IPS-NIHi7 (cell line): ENCODE measurements around the gene NUDT2.
A peak's percentile ranks its signal among the peaks of the same experiment; 100 is the strongest.

ENCODE experiments used
- DNase-seq: peaks from one replicate; pipeline ENCODE4 v3.0.0; 2012; ENCODE audit warnings: mixed read lengths; ENCODE audit errors: extremely low spot score

NUDT2 gene

DNA sequence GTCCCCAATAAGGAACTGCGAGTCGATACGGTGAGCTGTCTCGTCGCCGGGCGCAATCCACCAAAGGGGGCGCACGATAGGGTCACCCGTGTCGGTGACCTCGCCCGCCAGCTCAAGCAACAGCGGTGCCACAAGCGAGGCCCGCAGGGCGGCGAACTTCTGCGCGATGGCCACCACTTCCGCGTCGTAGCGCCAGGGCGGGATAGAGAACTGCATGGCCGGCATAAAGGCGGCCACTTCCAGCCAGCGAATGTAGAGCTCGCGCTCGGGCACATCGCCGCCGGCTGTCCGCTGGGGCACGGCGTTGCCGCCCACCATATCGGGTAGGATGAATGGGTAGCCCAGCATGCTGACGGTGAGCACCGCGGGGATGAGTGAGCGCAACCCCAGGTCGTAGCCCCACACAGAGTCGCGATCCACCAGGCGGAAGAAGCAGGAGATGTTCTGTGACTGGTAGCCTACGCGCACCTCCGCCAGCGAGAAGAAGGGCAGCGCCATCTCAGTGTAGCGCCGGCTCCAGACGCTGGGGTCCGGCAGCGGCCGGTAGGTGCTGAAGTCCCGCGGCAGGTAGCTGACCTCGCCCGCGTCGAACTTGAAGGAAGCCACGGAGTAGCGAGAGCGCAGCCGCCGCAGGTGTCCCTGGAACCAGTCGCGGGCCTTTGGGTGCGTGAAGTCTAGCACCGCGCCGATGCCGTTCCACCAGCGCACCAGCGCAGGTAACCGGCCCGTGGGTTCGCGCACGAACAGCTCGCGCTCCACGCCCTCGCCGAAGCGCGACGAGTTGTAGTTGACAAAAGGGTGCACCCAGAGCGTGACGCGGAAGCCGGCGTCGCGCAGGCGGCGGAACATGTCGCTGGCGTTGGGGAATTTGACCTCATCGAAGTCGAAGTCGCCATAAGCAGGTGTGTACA, 41.9 kb downstream of the NUDT2 start:
- no peak for DNase-seq

GRCh38 chr9:34371886-34372466, 42.6 kb downstream of the NUDT2 start:
- no peak for DNase-seq

- DNase-seq: no peak
Observed at GRCh38 chr9:34372467-34373011, 43.2 kb downstream of the NUDT2 start.

GRCh38 chr9:34373749-34374148, 44.4 kb downstream of the NUDT2 start:
- no peak for DNase-seq

GRCh38 chr9:34374339-34374738, 45.0 kb downstream of the NUDT2 start:
- no peak for DNase-seq

DNA sequence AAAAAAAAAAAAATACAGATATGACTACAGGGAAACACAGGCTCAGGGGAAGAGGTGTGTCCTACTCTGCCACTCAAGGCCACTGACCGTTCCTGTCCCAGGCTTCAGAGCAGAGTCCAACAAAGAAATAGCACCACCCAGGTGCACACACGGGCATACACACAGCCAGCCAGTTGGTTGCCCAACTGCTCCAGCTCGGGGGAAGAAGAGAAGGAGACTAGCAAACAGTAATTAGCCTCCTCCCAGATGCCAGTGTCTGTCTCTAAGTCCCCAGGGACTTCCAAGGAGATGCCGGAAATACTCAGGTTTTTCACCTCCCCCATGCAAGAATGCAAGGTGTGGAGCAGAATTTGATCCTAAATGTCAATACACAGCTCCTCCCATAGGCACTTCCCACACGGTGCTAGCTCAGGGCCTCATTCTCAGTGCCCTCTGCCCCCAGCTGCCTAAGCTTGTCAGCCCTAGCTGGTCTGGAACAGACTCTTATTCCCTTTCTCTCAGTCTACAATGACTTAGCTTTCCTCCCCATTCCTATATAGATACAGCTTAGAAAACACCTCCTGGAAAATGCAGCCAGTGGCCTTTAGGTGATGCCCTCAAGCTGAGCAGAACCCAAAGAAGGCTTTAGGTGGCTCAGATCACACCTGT, 45.7 kb downstream of the NUDT2 start:
- DNase-seq: peak; percentile 47

DNA sequence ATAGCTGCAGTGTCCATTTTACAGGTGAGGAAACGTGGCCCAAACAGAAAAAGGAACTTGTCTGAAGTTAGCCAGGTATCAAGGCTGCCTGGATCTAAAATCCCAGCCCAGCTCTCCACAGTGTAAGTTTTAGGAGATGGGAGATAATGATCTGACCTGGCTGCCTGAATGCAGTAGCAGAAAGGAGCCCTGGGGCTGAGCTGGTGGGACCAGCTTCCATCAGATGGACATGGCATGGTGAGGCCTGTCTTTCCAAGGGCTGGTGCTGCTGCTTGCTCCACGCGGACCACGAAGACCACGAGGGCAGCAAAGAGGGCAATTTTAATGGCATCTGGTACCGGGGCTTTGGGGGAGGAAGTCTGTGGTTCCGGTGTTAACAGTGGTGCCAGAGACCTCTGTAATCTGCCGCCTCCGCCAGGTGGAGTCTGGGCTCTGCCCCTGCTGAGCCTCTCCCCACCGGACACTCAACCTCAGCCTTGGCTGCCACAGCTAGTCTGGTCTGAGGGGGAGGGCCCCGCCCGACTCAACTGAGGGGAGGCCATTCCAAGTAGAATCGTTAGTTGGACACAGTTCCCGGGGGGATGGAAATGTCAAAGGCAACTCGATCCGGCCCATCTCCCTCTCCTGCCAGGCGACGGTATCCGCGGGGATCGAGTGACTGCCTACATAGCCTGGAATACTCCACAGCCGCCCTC, 46.7 kb downstream of the NUDT2 start:
- DNase-seq: peak; percentile 63

DNA sequence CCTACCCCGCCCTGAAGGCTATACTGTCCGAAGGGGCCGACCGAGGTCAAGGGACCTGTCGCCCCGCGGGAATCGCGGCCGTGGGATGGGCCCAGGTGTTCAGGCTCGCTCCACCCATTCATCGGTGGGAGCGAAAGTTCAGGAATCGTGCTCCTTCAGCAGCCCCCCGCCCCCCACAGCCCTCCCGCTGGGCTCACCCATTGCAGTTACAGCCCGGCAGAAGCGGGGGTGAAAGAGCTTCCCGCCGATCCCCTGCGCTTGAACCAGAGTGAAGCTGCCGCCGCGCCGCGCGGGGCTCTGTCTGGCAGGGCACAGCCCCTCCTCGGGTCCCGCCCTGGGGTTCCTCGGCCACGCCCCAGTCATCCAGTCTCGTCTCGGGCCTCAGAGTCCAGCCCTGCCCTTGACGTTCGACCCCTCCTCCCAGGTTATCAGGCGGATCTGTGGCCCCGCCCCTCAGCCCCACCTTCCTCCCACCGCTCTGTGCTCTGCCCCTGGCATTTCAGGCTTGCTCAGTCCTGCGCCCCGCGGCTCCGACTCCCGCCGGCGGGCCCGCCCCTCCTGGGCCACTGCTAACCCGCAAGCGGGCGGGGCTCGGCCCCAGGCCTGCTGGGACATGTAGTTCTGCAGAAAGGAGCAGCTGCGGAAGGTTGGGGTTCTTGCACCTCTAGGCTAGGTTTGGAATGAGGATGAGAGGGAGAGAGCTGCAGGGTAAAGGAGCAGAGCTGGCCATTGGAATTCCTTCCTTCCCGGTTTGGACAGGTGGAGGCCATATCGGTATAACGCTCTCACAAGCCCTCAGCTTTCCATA, 47.4 kb downstream of the NUDT2 start, which contains the start of gene MYORG:
Gene MYORG, minus strand, starts transcription at position 303 of the 808 bp plus-strand sequence. CDS start 3,955 bp downstream, outside the sequence.
- peak; percentile 99 for DNase-seq

- no peak for DNase-seq
Observed at GRCh38 chr9:34377404-34377746, 48.0 kb downstream of the NUDT2 start.

DNA sequence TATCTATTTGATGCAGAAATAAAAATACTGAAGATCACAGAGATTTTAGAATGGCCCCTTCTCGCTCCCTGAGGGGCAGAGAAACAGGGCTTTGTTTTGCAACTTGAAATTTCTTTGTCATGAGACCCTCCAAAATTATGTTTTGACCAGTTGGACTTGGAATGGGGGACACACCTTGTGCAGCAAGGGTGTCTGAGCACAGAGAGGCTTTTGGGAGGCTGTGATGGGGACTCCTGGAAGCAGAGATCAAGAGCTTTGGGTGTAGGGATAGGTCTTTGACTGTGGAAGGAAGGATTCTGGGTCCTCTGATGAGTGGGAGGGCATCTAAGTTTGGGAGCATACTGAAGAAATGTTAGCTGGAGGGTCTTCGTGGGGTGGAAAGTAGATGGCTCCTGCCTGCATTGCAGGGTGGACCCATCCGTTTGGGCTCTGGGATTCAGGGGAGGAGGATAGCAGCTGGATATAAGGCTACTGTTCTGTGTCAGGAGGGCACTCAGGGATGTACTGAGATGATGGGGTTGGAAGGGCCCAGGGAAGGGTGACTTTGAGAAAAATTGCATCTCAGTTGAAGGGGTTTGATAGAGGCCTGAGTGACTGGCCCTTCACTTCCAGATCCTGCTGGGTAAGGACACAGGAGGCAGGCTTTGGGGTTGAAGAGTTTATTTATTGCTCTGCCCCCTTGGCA, 49.1 kb downstream of the NUDT2 start:
- no peak for DNase-seq

- DNase-seq: peak; percentile 89
Observed at GRCh38 chr9:34379334-34380033, 50.1 kb downstream of the NUDT2 start.

GRCh38 chr9:34380034-34380510, 50.7 kb downstream of the NUDT2 start:
- DNase-seq: peak; percentile 29

GRCh38 chr9:34380511-34381315, 51.3 kb downstream of the NUDT2 start:
- DNase-seq: peak; percentile 98

DNA sequence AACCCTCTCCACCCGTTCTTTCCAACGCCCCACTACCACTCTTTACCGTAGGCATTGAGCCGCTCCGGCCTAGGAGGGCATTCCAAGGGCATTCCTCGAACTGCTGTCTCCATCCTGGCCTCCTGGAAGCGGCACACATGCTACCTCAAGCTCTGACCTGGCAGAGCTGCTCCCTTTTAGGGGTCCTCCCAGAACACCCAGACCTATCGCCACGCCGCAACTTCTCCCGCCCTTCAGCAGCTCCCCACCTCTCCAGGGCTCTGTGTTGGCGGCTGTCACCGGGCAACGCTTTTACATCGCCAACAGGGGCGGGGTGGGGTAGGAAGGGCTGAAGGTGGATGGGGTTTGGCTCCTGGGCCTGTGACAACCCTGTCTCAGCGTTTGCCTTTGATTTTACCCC, 52.0 kb downstream of the NUDT2 start:
- peak; percentile 57 for DNase-seq

- no peak for DNase-seq
Observed at GRCh38 chr9:34382054-34382453, 52.7 kb downstream of the NUDT2 start.

DNA sequence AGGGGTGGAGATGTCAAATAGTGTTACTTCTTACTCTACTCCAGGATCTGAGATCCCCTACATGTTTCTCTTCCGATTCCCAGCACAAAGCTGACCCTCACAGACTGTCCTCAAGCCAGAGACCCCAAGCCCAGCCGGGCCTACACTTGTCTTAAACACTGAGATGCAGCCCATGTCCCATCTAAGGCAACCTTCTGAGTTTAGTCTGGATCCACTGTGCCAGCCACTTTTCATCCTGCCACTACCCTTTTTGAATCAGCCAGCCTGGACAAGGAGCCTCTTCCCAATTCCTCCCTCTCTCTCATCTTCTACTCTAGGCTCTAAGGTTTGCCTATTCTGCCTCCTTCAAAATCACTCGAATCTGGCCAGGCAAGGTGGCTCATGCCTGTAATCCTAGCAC, 53.5 kb downstream of the NUDT2 start:
- no peak for DNase-seq

- DNase-seq: no peak
Observed at GRCh38 chr9:34383904-34384303, 54.5 kb downstream of the NUDT2 start.

DNA sequence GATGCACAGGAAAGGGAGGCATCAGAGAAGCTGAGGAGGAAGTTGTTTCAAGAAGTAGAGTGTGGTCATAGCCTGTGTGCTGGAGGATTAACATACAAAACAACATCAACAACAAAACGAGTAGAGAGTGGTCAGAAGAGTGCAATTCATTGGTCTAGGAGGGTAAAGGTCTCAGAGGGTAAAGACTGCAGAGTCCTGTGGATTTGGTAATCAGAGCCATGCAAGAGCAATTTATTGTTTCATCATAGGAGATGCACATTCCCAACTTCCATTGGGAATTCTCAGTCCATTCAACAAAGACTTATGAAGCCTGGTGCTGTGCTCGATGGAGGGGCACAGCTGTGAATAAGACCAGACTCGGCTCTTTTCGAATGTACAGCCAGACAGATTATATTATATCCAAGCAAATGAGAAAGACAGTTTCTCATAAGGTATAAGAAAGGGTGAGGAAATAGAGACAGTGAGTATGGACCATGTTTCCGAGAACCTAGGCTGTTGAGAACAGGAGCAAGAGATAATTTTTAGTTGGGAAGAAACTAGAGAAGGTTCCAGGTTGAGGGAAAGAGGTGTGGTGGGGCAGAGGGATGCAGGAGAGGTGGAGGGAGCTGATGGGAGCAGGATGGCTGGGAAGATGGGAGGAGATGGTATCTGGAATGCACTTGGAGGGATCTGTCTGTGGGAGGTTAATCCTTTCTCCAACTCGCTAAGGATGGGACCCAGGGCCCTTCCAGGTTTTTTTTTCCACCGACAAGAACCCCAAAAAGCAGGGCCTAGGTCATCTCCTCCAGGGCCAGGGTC, 55.2 kb downstream of the NUDT2 start:
- DNase-seq: no peak
